HepG2 (cell line): ENCODE data around the gene NEDD8. TPM values are rescaled to one million over a fixed set of nuclear protein-coding genes. Genes with fewer than 3 reads are reported as not detected.
A peak's percentile ranks its signal among the peaks of the same experiment; 100 is the strongest.

Experiments used
- ATAC-seq: fragments of 200-7000 bp; cut with Tn5 transposase; 3 replicates; pipeline ENCODE4 v1.9.1; 2020; ENCODE audit warnings: mild to moderate bottlenecking, moderate library complexity
- BruUV-seq: library from RNA; stranded (reverse); fragments of 400-500 nt; replicated peaks from 2 replicates; lab custom pipeline; 2021; lab: Mats Ljungman, UMichigan
- CTCF ChIA-PET: fragments of 300-600 bp; formaldehyde crosslinking; extraction: SDS; loops from one replicate; lab custom pipeline; 2021; ENCODE audit warnings: low total read pairs, inconsistent platforms, low intra/inter-chr PET ratio; lab: Yijun Ruan, JAX
- POLR2A ChIA-PET: fragments of 350-600 bp; sonication (Branson Sonifier 250); formaldehyde crosslinking; loops from one replicate; lab custom pipeline; 2020; ENCODE audit warnings: antibody characterized with exemption, inconsistent platforms; lab: Yijun Ruan, JAX
- DNase-seq: peaks from one replicate; pipeline ENCODE4 v3.0.0-alpha.2; 2015; ENCODE audit warnings: low spot score
- FAIRE-seq: peaks from 3 replicates; lab custom pipeline; 2011; peaks lifted over from hg19 to GRCh38; lab: Jason Lieb, UNC
- H2AFZ ChIP-seq: one replicate; pipeline ENCODE4 v1.6.1; 2011; ENCODE audit warnings: low read length, inconsistent platforms
- H3K27ac ChIP-seq: fragments of 300-600 bp; 3 replicates; pipeline ENCODE4 v1.8.0; 2011; ENCODE audit warnings: mixed run types, mild to moderate bottlenecking, mixed read lengths, low read length, inconsistent platforms; ENCODE audit not compliant: insufficient read depth; ENCODE audit errors: extremely low read length
- H3K27me3 ChIP-seq, 2 experiments: fragments of 200-600 bp in 1 of 2; 2 replicates in 1 of 2; 3 replicates in 1 of 2; pipeline versions ENCODE4 v1.6.0 to v1.8.0; 2011; ENCODE audit warnings: low read length in 2 of 2, mild to moderate bottlenecking in 2 of 2, moderate library complexity in 2 of 2, inconsistent platforms in 1 of 2; ENCODE audit not compliant: insufficient read depth in 2 of 2, control insufficient read depth in 1 of 2
- H3K36me3 ChIP-seq, 2 experiments: fragments of 200-600 bp in 1 of 2; replicated peaks in 1 of 2; 2 replicates in 1 of 2; 3 replicates in 1 of 2; pipeline versions ENCODE4 v1.5.1 to v1.8.0; 2011; ENCODE audit warnings: low read length in 2 of 2, inconsistent platforms in 1 of 2; ENCODE audit not compliant: insufficient read depth in 2 of 2, control insufficient read depth in 1 of 2
- H3K4me1 ChIP-seq: 2 replicates; pipeline ENCODE4 v1.5.1; 2012; ENCODE audit warnings: low read length, inconsistent platforms; ENCODE audit not compliant: insufficient read depth
- H3K4me2 ChIP-seq: 2 replicates; pipeline ENCODE4 v1.6.0; 2011; ENCODE audit warnings: low read depth, low read length, inconsistent platforms
- H3K4me3 ChIP-seq, 3 experiments: fragments of 200-600 bp in 1 of 3; sonication (generic), shearing (Covaris generic) in 1 of 3; replicated peaks in 1 of 3; 2 replicates each; pipeline ENCODE4 v1.5.1; 2011 to 2016; ENCODE audit warnings: low read length in 3 of 3, inconsistent platforms in 2 of 3, low read depth in 2 of 3, mild to moderate bottlenecking in 2 of 3, control low read depth in 1 of 3, mixed read lengths in 1 of 3; ENCODE audit not compliant: insufficient read depth in 1 of 3
- H3K79me2 ChIP-seq: one replicate; pipeline ENCODE4 v1.6.1; 2011; ENCODE audit warnings: low read length, inconsistent platforms; ENCODE audit not compliant: insufficient read depth
- H3K9ac ChIP-seq: 2 replicates; pipeline ENCODE4 v1.6.0; 2011; ENCODE audit warnings: mild to moderate bottlenecking, low read depth, low read length, inconsistent platforms; ENCODE audit not compliant: insufficient read depth
- H3K9me3 ChIP-seq: 2 replicates; pipeline ENCODE4 v1.5.1; 2012; ENCODE audit warnings: mild to moderate bottlenecking, low read length
- H4K20me1 ChIP-seq: 2 replicates; pipeline ENCODE4 v1.6.0; 2011; ENCODE audit warnings: inconsistent platforms, mild to moderate bottlenecking, low read length, moderate library complexity; ENCODE audit not compliant: insufficient read depth
- ATF7 ChIP-seq, 2 experiments: fragments of 450-650 bp in 1 of 2; sonication (generic) in 1 of 2; formaldehyde crosslinking in 1 of 2; IDR thresholded peaks; 2 replicates each; pipeline versions ENCODE4 v1.4.0 to v1.6.1; 2016 to 2020; ENCODE audit warnings: antibody characterized with exemption in 1 of 2, mild to moderate bottlenecking in 1 of 2, missing genetic modification reagents in 1 of 2
- CAMTA2 ChIP-seq: sonication (generic); formaldehyde crosslinking; IDR thresholded peaks from 2 replicates; pipeline ENCODE4 v1.4.0; 2020; ENCODE audit warnings: mild to moderate bottlenecking, missing genetic modification reagents, borderline replicate concordance
- ETV5 ChIP-seq: IDR thresholded peaks from 2 replicates; pipeline ENCODE4 v1.6.1; 2018; ENCODE audit warnings: missing biosample characterization, missing genetic modification reagents, inconsistent platforms, borderline replicate concordance
- FOSL1 ChIP-seq: sonication (generic); formaldehyde crosslinking; IDR thresholded peaks from 2 replicates; pipeline ENCODE4 v1.9.0; 2021; ENCODE audit warnings: missing genetic modification reagents, borderline replicate concordance
- MAFK ChIP-seq, 2 experiments: IDR thresholded peaks in 1 of 2; conservative IDR thresholded peaks in 1 of 2; 2 replicates each; pipeline ENCODE4 v1.6.1; 2011; ENCODE audit warnings: improper control_type of control experiment in 2 of 2, low read length in 2 of 2
- NRL ChIP-seq: sonication (generic); formaldehyde crosslinking; IDR thresholded peaks from 2 replicates; pipeline ENCODE4 v1.5.0; 2020; ENCODE audit warnings: missing genetic modification reagents, mild to moderate bottlenecking, moderate library complexity, borderline replicate concordance
- SRF ChIP-seq: IDR thresholded peaks from 2 replicates; pipeline ENCODE4 v1.6.1; 2011; ENCODE audit warnings: mild to moderate bottlenecking, low read depth, low read length, moderate library complexity
- ZMYM3 ChIP-seq: sonication (generic); formaldehyde crosslinking; IDR thresholded peaks from 2 replicates; pipeline ENCODE4 v1.5.1; 2020; ENCODE audit warnings: mild to moderate bottlenecking, missing genetic modification reagents
- ZNF225 ChIP-seq: sonication (generic); formaldehyde crosslinking; IDR thresholded peaks from 2 replicates; pipeline ENCODE4 v1.4.0; 2020; ENCODE audit warnings: mild to moderate bottlenecking, missing genetic modification reagents
- ZNF83 ChIP-seq: sonication (generic); formaldehyde crosslinking; IDR thresholded peaks from 2 replicates; pipeline ENCODE4 v1.4.0; 2020; ENCODE audit warnings: missing genetic modification reagents, mild to moderate bottlenecking, borderline replicate concordance
- WGBS: methylation state at CpG from one replicate; pipeline ENCODE4 v1.1.6; 2017; ENCODE audit warnings: low lambda C conversion rate; 5-methylcytosine and 5-hydroxymethylcytosine counted together
- in situ Hi-C: cut with HindIII; loops from 2 replicates; pipeline ENCODE4 v1.10.0; 2017; ENCODE audit warnings: low pct_unique_long_range_greater_than_20kb; ENCODE audit not compliant: extremely low pct_ligation_motif_present
- intact Hi-C: fragments of 100-400 bp; cut with micrococcal nuclease; formaldehyde crosslinking; loops from one replicate; pipeline ENCODE4 v1.10.0; 2022; ENCODE audit not compliant: unreplicated experiment
- polyA plus RNA-seq, 8 experiments: library from polyadenylated mRNA; depleted of rRNA in 3 of 8; stranded (reverse) in 7 of 8; unstranded in 1 of 8; fragments of >200 nt; fragmentation: Illumina TruSeq in 4 of 8; extraction: Trizol in 4 of 8; gene quantifications; 2 replicates each; pipeline versions ENCODE4 v1.2.1 to v1.2.3, GENCODE V29; 2011 to 2016; ENCODE audit warnings: low read depth in 4 of 8, missing spikeins in 1 of 8, mixed read lengths in 1 of 8; ENCODE audit not compliant: insufficient read depth in 1 of 8
- total RNA-seq, 5 experiments: library from RNA; depleted of rRNA; stranded (reverse); fragments of >200 nt; fragmentation: Illumina TruSeq; extraction: Trizol; gene quantifications; 2 replicates each; pipeline ENCODE4 v1.2.3, GENCODE V29; 2016; ENCODE audit warnings: low read depth in 1 of 5
- TF ChIP-seq, protein P1 (sequence below): sonication (generic); formaldehyde crosslinking; IDR thresholded peaks from 2 replicates; pipeline ENCODE4 v1.4.0; 2020; ENCODE audit warnings: mild to moderate bottlenecking, low read depth, missing genetic modification reagents
- TF ChIP-seq, protein P2 (sequence below): sonication (generic); formaldehyde crosslinking; IDR thresholded peaks from 2 replicates; pipeline ENCODE4 v1.4.0; 2020; ENCODE audit warnings: missing genetic modification reagents
- TF ChIP-seq, protein P3 (sequence below): IDR thresholded peaks from 2 replicates; pipeline ENCODE4 v1.6.1; 2016; ENCODE audit warnings: mild to moderate bottlenecking
- TF ChIP-seq, protein P4 (sequence below): sonication (generic); formaldehyde crosslinking; IDR thresholded peaks from 2 replicates; pipeline ENCODE4 v1.8.1; 2023; ENCODE audit warnings: mild to moderate bottlenecking, inconsistent platforms, moderate library complexity, missing genetic modification reagents, borderline replicate concordance

NEDD8 gene
- total and polyA plus RNA-seq, 2 of the 13 experiments (the other 11 are each of a cell fraction or from before 2014, with no cell fraction given) = 535 to 713 TPM

DNA sequence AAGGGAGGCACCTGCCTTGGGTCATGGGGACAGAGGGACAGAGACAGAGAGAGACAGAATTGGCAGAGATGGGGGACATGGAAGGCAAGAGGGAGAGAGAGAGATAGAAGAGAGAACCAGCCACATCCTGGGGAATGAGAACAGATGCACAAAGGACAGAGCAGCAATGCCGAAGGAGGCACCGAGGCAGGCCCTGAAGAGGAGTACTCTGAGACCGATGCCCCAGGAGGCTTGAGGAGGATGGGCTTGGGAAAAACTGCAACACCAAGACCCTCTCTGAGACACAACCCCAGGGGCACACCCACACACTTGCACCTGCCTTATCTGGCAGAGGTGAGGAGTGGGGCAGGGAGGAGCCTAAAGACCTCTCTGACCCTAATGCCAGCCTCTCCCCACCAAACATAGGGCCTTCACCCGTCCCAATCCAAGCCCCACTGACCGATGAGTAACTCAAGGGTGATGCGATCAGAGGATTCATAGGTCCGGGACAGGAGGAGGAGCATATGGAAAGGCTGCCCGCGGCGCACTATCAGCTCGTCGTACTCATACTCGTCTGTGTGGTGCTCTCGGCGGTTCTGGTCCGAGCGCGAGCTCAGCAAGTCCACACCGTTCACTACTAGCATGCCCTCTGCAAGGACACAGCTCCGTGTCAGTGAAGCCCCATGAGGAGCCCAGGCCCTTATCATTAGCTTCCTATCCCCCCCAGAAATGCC lies 29.2 kb upstream of the NEDD8 start:
- in situ Hi-C loops = no loop called here
- no peak for DNase-seq
- 92% methylated on average over 20 of the region's 20 CpGs for WGBS
- TF ChIP-seq, protein P1, sequence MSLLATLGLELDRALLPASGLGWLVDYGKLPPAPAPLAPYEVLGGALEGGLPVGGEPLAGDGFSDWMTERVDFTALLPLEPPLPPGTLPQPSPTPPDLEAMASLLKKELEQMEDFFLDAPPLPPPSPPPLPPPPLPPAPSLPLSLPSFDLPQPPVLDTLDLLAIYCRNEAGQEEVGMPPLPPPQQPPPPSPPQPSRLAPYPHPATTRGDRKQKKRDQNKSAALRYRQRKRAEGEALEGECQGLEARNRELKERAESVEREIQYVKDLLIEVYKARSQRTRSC (CRISPR knock-in tag) = no peak
- TF ChIP-seq CAMTA2 = no peak
- TF ChIP-seq, protein P2, sequence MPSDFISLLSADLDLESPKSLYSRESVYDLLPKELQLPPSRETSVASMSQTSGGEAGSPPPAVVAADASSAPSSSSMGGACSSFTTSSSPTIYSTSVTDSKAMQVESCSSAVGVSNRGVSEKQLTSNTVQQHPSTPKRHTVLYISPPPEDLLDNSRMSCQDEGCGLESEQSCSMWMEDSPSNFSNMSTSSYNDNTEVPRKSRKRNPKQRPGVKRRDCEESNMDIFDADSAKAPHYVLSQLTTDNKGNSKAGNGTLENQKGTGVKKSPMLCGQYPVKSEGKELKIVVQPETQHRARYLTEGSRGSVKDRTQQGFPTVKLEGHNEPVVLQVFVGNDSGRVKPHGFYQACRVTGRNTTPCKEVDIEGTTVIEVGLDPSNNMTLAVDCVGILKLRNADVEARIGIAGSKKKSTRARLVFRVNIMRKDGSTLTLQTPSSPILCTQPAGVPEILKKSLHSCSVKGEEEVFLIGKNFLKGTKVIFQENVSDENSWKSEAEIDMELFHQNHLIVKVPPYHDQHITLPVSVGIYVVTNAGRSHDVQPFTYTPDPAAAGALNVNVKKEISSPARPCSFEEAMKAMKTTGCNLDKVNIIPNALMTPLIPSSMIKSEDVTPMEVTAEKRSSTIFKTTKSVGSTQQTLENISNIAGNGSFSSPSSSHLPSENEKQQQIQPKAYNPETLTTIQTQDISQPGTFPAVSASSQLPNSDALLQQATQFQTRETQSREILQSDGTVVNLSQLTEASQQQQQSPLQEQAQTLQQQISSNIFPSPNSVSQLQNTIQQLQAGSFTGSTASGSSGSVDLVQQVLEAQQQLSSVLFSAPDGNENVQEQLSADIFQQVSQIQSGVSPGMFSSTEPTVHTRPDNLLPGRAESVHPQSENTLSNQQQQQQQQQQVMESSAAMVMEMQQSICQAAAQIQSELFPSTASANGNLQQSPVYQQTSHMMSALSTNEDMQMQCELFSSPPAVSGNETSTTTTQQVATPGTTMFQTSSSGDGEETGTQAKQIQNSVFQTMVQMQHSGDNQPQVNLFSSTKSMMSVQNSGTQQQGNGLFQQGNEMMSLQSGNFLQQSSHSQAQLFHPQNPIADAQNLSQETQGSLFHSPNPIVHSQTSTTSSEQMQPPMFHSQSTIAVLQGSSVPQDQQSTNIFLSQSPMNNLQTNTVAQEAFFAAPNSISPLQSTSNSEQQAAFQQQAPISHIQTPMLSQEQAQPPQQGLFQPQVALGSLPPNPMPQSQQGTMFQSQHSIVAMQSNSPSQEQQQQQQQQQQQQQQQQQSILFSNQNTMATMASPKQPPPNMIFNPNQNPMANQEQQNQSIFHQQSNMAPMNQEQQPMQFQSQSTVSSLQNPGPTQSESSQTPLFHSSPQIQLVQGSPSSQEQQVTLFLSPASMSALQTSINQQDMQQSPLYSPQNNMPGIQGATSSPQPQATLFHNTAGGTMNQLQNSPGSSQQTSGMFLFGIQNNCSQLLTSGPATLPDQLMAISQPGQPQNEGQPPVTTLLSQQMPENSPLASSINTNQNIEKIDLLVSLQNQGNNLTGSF (CRISPR knock-in tag) = 0 out of 2 replicates have a peak, but pooled peaks have one; percentile 23
- no peak for TF ChIP-seq MAFK (conservative IDR thresholded peaks at IDR 0.05 in 1 of 2, IDR thresholded peaks at IDR 0.05 in 1 of 2; ENCODE audit: low read length in 2 of 2)
- TF ChIP-seq ZNF83 (CRISPR knock-in tag) = peak; percentile 62; the same call in 1 of the 2 replicates
- TF ChIP-seq ZNF225 = 0 out of 2 replicates have a peak, but pooled peaks have one; percentile 32
- no peak for TF ChIP-seq ETV5
- TF ChIP-seq NRL (CRISPR knock-in tag) = 0 out of 2 replicates have a peak, but pooled peaks have one; percentile 2
- TF ChIP-seq, protein P3, sequence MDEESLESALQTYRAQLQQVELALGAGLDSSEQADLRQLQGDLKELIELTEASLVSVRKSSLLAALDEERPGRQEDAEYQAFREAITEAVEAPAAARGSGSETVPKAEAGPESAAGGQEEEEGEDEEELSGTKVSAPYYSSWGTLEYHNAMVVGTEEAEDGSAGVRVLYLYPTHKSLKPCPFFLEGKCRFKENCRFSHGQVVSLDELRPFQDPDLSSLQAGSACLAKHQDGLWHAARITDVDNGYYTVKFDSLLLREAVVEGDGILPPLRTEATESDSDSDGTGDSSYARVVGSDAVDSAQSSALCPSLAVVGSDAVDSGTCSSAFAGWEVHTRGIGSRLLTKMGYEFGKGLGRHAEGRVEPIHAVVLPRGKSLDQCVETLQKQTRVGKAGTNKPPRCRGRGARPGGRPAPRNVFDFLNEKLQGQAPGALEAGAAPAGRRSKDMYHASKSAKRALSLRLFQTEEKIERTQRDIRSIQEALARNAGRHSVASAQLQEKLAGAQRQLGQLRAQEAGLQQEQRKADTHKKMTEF = no peak
- no peak for TF ChIP-seq SRF
- no peak for TF ChIP-seq ZMYM3 (CRISPR knock-in tag)
- no peak for TF ChIP-seq FOSL1 (CRISPR knock-in tag)
- no peak for TF ChIP-seq ATF7 (IDR thresholded peaks at IDR 0.05)
- peak; percentile 33; the same call in 1 of the 2 replicates for TF ChIP-seq ATF7 (CRISPR knock-in tag; IDR thresholded peaks at IDR 0.05)
- TF ChIP-seq, protein P4, sequence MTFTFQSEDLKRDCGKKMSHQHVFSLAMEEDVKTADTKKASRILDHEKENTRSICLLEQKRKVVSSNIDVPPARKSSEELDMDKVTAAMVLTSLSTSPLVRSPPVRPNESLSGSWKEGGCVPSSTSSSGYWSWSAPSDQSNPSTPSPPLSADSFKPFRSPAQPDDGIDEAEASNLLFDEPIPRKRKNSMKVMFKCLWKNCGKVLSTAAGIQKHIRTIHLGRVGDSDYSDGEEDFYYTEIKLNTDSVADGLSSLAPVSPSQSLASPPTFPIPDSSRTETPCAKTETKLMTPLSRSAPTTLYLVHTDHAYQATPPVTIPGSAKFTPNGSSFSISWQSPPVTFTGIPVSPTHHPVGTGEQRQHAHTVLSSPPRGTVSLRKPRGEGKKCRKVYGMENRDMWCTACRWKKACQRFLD = 0 out of 2 replicates have a peak, but pooled peaks have one; percentile 19

More for the DNA sequence above, 29.2 kb upstream of the NEDD8 start:
- Histone ChIP-seq H3K27me3 (no peaks in the 10 kb centered on the region), H3K4me3 (no peak overlapping the region), H3K4me1 (peaks cover 21% of the 10 kb centered on the region), H3K9me3 (no peaks in the 10 kb centered on the region), H3K9ac (no peak overlapping the region), H3K4me2 (no peak overlapping the region), H4K20me1 (no peaks in the 10 kb centered on the region), H2AFZ (no peak overlapping the region), H3K36me3 (peaks cover 4 to 13% of the 10 kb centered on the region in 2 experiments; a peak in 4 of 5 replicates), H3K27ac (no peak overlapping the region), H3K79me2 (no peaks in the 10 kb centered on the region)
- ChIA-PET POLR2A (interaction anchor here (0.8 to 16.5 kb wide), 4 partner anchors 8 to 170 kb away, joined by 3 to 435 read pairs (median 131); partner anchors contain the start of genes RABGGTA and TINF2), CTCF (no interaction called here)
- intact Hi-C loops = no loop called here
- no peak for ATAC-seq
- no peak for FAIRE-seq
- BruUV-seq = no TSS peak
